ENCODE results near the gene PTPRCAP.

GRCh38 chr11:67455054-67455453, 17.6 kb upstream of the PTPRCAP start, which contains the start of gene CABP4:
- TF ChIP-seq POLR2A (IDR thresholded peaks at IDR 0.05): no peak
- TF ChIP-seq, protein P1, sequence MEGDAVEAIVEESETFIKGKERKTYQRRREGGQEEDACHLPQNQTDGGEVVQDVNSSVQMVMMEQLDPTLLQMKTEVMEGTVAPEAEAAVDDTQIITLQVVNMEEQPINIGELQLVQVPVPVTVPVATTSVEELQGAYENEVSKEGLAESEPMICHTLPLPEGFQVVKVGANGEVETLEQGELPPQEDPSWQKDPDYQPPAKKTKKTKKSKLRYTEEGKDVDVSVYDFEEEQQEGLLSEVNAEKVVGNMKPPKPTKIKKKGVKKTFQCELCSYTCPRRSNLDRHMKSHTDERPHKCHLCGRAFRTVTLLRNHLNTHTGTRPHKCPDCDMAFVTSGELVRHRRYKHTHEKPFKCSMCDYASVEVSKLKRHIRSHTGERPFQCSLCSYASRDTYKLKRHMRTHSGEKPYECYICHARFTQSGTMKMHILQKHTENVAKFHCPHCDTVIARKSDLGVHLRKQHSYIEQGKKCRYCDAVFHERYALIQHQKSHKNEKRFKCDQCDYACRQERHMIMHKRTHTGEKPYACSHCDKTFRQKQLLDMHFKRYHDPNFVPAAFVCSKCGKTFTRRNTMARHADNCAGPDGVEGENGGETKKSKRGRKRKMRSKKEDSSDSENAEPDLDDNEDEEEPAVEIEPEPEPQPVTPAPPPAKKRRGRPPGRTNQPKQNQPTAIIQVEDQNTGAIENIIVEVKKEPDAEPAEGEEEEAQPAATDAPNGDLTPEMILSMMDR (IDR thresholded peaks at IDR 0.05): no peak
